Measurements from ENCODE around the gene MYO1A.
"Not testable (repeated sequence)": the region's sequence is repeated elsewhere in the genome, so short reads cannot be mapped to it uniquely, and the experiment has no call there.

MYO1A gene

DNA sequence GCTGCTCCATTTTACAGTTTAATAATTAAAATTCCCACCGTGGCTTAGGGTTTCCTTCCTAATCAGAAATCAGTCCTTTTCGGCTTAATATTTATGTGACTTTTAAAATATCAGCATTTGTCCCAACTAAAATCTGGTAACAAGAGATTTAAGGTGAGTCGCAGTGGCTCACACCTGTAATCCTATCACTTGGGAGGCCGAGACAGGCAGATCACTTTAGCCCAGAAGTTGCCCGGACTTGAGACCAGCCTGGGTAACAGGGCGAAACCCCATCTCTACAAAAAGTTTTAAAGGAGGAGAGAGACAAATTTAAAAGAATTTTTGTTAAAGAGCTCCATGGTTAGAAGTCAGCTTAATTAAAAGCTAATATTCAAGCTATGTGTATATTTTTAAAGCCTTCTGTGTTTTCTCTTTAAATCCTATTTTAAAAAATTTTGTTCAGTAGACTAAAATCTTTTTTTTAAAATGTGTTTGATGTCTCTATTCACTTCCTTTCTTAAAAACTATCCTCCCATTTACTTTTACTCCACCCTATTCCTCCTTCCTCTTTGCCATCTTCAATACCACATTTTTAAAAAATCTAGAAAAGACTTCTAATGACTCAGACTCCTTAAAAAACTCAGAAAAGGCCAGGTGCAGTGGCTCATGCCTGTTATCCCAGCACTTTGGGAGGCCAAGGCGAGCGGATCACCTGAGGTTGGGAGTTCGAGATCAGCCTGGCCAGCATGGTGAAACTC, 29.8 kb downstream of the MYO1A start:
- DNase-seq (ENCODE audit: insufficient read length, low spot score) (no peak), FAIRE-seq (no peak)

DNA sequence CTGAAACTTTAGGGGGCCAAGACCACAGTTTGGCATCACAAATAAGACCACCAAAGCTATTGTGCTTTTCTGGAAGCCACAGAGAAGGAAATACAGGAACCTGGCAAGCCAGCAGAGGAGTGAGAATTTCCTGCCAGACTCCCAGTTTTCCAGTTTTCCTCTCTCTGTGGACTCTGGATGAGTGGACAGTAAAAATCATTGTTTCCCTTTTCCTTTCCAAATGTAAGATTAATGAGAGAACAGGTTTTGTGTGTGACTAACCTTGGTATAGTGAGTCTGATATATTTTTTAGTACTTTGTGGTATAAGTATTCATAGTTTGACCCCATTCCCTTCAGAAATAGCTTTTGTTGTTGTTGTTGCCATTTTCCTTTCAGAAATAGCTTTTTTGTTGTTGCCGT, 31.0 kb downstream of the MYO1A start:
- DNase-seq (ENCODE audit: insufficient read length, low spot score) (no peak), FAIRE-seq (no peak)

DNA sequence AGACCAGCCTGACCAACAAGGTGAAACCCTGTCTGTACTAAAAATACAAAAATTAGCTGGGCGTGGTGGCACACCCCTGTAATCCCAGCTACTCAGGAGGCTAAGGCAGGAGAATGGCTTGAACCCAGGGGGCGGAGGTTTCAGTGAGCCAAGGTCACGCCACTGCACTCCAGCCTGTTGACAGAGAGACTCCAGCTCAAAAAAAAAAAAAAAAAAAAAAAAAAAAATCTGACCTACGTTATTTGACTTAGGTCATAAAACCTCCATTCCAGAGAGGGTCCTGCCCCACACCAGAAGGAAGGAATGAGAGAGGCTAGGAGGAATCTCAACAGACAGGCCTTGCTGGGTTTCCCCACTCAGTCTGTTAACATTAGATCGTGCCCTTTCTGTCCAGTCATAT, 31.6 kb downstream of the MYO1A start:
- FAIRE-seq: not testable (repeated sequence)

DNA sequence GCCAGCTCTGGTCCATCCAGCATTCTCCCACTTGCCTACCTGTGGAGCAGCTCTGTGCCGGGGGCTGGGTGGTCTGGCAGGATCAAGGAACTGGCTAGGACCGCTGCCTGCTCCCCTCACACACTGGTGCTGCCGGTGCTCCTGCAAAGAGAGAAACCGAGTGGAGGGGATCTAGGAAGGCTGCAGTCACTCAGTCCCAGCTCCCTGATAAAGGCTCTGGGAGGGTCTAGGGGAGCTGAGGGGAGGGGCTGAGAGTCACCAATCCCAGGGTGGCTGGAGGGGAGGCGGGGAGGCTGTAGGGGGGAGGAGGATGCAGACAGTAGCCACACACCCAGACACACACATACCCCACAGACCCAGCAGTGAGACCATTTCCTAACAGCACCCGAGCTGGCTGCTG, 33.6 kb downstream of the MYO1A start, which contains the start of gene TAC3:
TAC3 (minus strand) TSS at position 182 of the 400 bp plus-strand sequence. CDS start 732 bp downstream, outside the sequence.
- FAIRE-seq (no peak), DNase-seq (ENCODE audit: insufficient read length, low spot score) (no peak)

More for the DNA sequence above, 31.6 kb downstream of the MYO1A start:
- not testable (repeated sequence) for DNase-seq (ENCODE audit: insufficient read length, low spot score)

DNA sequence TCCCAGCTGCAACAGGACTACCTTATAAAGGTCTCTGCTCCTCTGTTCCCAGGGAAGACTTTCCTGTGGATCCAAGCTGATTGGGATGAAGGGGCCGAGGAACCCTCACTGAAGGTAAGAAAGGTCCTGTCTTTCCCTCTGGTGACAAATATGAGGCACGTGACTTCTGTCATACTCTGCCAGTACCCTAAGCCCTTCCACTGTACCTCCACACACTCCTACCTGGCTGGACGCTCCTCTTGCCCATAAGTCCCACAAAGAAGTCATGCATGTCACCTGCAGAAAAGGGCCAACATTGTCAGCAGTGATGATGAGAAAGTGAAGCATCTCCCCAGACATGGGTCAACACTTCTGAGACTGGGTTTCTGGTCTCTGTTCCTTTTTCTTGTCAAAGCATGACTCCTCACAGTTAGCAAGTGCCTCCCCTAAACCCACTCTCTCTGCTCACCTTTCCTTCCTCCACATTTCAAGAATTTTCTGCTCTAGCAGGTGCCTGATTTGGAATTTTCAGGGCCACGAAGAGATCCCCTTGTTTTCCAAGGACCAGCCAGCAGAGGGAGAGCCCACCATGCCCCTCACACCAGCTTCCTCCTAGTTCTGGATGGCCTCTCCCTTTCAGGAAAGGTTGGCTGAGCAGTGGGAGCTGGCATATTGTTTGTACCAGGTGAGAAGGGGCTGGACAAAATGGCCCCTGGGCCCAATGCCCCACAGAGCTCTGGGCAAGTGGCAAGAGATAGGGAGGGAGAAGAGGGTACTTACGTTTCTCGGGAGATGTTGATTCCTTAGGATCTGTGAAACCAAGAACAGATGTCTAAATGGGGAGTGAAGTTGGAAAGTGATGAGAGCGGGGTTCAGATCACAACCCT, 37.1 kb downstream of the MYO1A start:
- FAIRE-seq: peak; percentile 91

DNA sequence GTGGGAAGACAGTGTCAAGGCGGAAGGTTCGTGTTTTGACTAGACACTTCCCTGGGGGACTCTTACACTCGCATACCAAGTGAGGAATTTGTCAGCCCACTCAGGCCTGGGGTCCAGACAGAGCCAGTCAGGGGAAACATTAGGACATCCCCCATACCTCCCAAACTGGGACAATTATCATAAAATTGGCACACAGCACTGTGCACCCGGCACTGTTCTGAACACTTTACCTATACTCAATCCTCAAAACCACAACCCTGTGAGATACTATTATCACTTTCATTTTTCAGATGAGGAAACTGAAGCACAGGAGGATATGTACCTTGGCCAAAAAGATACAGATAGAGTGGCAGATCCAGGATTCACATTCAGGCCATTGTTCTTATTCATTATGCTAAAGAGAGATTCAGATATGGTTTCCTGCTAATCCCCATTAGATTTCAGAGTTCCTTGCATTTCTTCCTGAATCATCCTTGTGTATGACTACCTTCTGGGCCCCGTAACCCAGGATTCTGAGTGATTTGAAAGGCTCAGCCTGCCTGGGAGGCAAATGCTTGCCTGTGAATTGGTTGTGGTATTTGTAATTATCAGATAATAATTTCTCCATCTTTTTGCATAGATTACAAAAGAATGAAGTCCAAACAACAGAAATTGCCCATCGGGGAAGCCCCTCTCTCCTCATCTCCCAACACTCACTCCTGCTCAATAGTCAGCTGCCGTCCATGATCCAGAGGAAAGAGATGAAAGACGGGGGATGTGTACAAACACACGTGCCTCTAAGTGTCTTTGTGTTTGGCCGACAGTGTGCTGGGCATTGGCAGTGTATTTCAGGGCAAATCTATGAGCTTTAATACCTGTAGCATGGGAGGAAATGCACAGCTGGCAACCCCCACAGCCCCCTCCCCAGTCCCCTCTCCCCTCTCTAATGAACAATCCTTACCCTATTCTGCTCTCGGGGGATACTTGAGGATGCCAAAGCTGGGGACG, 38.2 kb downstream of the MYO1A start:
- FAIRE-seq: peak; percentile 42
- no peak for DNase-seq (ENCODE audit: insufficient read length, low spot score)

More for the DNA sequence above, 37.1 kb downstream of the MYO1A start:
- DNase-seq (ENCODE audit: insufficient read length, low spot score): peak; percentile 54

DNA sequence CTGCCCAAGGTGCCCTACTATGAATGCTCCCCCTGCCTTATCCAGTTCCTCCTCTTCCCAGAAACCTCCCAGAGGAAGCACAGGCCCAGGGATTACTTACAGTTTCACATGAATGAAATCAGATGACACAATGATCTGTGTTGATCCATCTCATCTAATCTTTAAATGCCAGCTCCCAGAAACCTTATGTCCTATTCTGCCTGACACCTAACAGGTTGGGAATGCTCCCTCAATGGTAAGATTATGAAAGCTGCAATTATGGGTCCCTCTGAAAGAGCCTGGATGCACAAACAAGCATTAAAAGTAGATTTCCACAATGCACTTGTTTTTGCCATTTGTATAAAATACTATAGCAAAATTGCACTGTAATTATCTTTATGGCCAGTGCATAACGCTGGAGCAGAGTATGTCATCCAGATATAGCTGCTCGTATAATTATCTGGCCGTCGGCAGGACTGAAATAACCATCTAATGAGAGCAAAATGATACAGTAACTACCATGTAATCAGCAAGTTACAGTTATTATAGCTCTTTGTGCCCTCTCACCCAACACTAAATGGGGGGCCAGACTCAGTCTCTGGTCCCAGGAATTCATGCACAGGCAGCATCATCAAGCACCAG, 39.2 kb downstream of the MYO1A start:
- FAIRE-seq (no peak), DNase-seq (ENCODE audit: insufficient read length, low spot score) (no peak)

DNA sequence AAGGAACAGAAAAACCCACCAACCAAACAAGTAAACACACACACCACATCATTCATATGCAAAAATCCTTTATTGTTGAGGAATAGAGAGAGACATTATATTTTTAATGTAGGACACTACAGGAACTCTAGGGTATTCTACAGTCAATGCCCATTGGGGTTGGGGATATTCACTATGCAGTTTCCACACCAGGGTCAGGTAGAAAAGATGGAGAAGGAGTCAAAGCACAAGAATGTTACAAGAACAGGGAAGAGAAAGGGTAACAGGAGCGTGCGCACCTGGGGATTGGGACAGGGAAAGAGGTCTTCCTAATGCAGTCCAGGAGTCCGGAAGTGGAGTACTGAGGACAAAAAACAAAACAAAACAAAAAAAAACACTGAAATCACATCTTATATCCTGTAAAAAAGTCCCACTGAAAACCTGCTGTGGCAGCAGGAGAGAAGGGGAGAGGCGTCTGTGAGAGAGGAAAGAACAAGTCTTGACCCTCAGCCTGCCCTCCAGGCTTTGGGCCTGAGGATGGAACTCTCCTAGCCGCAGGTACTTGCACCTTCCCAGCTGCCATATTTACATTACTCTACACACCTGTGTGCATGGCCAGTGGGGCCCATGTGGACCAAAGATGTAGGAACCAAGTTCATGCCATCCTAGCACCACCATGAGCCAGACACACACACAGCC, 39.8 kb downstream of the MYO1A start:
- DNase-seq (ENCODE audit: insufficient read length, low spot score) (no peak), FAIRE-seq (no peak)

DNA sequence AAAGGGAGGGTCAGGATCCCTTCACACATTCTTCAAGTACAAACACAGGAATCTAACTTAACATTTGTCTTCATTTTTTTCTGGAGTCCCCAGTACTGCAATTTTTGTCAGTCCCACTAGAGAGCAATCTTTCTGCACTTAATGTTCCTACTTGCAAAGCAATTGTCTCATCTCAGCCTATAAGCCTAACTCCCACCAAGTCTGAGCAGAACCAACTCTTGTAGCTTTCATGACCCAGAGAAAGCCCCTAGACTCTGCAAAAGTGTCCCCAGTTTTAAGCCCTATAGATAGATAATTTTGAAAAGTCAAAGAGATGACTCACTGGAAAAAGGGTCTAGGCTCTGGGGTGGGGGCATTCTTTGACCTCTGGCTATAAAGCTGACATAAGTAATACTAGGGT, 41.8 kb downstream of the MYO1A start:
- DNase-seq (ENCODE audit: insufficient read length, low spot score) (peak; percentile 45), FAIRE-seq (peak; percentile 73)

DNA sequence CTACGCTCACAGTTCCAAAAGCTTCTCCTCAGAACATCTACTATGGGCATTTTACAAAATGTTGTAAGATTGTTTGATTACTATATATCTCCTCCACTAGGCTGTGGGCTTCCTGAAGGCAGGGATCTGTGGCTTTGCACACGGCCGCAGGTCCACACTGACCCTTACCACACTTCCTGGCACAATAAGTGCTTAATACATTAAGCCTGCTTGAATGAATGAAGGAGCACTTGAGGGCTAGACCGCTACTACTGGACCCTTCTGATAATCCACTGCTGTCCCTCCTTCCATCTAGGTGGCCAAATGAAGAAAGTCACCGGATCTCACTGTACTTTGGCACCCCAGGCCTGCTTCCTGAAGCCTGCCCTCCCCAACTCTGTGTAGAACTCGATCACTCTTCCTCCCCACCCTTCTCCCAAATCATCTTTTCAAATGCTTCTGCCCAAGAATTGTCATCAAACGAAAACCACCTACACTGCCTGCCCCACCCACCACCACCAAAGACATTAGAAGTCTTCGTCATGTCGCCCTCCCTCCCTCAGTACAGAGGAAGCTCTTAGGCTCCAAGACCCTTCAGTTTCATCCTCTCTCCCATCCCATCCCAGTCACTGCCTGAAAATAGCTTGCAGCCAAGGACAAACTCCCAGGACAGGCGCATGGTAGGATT, 43.0 kb downstream of the MYO1A start:
- FAIRE-seq: no peak
- no peak for DNase-seq (ENCODE audit: insufficient read length, low spot score)

DNA sequence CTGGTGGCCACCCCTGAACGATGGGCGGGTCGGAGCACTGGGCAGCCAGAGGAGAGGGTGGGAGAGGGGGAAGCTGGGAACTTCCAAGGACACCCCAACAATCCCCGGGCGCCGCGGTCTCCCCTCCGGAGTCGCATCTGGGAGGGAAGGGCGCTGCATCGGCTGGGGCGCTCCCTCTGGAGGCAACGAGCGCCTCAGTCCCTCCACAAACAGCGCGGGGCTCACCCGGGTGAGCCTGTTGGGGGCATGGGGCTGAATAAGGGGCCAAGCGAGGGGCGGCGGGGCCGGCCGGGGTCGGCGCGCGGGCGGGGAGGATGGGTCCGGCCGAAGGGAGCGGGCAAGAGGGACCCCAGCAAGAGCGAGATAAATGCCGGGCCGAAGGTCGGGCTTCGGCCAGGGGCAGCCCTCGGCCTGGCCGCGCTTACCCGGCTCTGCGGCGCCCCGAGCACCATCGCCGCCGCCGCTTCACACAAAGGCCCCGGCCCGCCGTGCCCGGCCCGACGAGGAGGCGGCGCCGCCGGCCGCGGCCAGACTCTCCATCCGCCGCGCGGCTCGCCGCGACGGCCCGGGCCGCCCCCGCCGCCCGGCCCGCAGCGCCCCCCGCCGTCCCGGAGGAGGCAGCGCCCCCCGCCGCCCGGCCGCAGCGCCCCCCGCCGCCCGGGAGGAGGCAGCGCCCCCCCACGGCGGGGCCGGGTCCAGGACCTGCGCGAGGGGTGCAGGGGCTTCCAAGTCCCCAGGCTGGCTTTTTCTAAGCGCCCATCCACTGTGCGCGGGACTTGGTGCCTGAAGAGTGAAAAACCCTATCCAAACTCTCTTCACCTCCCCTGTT, 43.7 kb downstream of the MYO1A start, which contains the start of gene ZBTB39:
ZBTB39 (minus strand) TSS at position 567 of the 829 bp plus-strand sequence. CDS start 1,629 bp downstream, outside the sequence.
- DNase-seq (ENCODE audit: insufficient read length, low spot score): peak; percentile 83
- FAIRE-seq: no peak

DNA sequence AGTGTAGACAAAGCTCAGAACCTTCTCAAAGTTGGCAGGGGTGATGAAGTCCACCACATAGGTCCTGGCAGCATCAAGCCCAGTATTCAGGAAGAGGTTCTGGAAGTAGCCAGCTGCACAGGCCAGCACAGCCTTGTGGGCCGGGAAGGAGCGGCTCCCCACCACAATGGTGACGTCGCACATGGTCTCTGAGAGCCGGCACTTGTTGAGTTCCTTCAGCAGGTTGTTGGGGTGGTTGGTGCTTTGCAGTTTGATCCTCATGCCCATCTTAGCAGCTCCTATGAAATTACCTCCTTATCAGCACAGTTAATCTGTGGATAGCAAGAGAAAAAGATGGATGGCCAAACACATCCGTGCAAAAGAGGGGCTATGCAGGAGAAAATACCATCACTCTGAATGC, 45.3 kb downstream of the MYO1A start:
- FAIRE-seq (no peak), DNase-seq (ENCODE audit: insufficient read length, low spot score) (no peak)

DNA sequence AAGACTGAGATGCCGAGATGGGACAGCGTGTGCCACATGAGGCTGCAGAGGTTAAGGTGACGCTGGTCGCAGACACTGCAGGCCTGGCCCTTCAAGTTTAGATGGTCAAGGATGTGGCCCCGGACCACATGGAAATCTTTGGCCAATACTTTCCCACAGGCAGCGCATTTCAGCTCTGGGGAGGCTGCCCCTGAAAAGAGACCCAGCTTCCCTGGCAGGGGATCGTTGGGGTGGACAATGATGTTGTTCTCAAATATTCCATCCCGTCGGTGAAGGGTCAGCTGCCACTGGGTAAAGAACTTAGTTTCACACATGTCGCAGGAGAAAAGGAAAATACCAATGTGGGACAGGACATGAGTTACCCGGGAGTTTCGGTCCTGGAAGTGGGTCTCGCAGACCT, 46.5 kb downstream of the MYO1A start:
- FAIRE-seq (no peak), DNase-seq (ENCODE audit: insufficient read length, low spot score) (no peak)

DNA sequence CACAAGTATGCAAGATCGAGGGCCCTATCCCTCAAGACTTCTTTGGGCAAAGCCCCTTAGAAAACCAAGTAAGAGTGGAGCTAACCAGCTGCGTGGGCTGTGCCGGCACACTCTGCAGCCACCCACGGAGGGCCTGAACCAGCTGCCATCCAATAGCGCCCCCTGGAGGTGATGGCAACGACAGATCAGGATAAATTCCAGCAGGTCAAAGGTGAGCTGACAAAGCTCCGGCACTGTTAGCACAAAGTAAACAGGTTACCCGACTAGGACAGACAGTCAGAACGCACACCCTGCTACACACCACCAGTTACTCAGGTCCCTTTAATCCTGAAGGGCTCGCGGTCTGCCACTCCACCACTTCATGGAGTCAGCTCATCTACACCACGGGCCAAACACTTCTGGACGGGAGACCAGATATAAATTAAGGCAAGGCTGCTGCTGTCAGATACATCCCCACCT, 48.5 kb downstream of the MYO1A start:
- DNase-seq (ENCODE audit: insufficient read length, low spot score) (peak; percentile 56), FAIRE-seq (peak; percentile 18)

DNA sequence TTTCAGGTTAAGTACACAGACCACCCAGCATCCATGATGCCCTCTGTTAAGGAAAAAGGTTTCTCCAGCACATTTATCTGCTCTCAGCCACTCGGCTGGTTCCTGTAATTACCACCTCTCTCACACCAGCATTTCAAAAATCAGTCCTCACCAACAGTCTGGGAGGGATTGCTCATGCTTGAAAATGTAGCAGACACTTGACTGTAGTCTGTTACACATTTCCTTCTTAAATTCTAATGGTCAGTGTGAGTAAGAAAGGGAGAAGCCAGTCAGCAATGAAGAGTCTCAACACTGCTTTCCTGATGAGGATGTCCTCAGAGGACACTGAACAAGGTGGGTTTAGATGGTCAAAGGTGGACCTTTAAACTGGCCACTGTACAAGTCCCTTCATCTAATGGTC, 49.5 kb downstream of the MYO1A start:
- DNase-seq (ENCODE audit: insufficient read length, low spot score) (no peak), FAIRE-seq (no peak)

DNA sequence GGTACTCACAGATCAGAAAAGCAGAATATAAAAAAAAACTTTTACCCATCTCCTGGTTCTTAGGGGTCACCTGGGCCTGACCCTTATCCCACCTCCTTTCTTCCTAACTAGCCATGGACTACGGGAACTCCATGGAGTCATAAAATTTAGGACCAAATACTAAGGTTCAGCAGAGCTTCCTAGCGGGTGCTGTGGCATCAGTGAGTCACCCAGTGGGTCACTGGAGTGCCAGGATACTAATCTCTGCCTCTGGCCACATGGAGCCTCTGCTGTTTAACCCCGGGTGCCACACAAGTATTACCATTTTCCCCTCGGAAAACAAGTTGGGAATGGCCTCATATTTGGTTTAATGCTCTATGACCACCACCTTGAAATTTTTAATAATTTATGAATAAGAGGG, 50.5 kb downstream of the MYO1A start:
- FAIRE-seq (no peak), DNase-seq (ENCODE audit: insufficient read length, low spot score) (no peak)

DNA sequence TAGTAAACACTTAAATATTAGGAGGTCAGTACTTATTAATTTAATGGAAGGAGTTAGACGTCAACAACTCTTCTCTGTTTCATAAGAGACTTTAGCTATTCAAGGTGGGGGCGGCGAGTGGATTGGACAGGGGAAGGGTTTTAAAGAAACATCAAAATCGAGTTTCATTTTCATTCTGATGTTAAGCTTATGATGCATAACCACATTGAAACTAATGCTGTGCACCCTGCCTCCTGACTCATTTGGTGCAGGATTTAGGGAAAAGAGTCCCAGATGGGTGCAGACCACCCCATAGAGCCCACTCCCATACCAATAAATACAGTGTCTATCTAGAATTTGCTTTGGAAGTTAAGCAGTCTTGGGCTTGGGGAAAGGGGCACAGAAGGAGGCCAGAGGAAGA, 50.9 kb downstream of the MYO1A start:
- FAIRE-seq: peak; percentile 94

DNA sequence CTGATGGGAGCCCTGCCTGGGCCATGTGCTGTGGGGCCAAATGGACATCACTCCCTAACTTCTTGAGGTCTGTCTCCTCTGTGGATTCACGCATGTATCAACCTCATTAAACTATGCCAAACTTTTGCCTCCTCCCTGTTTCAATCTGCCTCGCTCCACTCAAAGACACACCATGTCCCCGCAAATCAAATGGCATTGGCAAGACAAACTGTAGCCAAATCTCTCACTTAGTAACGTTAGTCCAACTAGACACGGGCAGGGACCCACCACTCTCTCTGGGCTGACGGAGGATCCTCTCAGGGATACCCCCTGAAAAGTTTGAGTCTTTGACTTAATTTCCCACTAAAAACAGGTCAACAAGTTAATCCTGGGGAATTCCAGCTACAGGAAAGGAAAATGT, 51.6 kb downstream of the MYO1A start:
- DNase-seq (ENCODE audit: insufficient read length, low spot score) (no peak), FAIRE-seq (no peak)

More for the DNA sequence above, 50.9 kb downstream of the MYO1A start:
- peak; percentile 68 for DNase-seq (ENCODE audit: insufficient read length, low spot score)

All from GM19239 (cell line).